HL-60 (cell line): ENCODE measurements around the gene PTPRD.

Experiments used
- CTCF ChIP-seq: IDR thresholded peaks from one replicate; pipeline ENCODE4 v1.5.1; 2011; ENCODE audit warnings: low read length, control low read depth, inconsistent platforms; ENCODE audit not compliant: insufficient read depth
- POLR2AphosphoS5 ChIP-seq: IDR thresholded peaks from 2 replicates; pipeline ENCODE4 v1.6.1; 2012; ENCODE audit warnings: low read depth

GRCh38 chr9:9341203-9341602 is 1271.6 kb downstream of the PTPRD start:
- TF ChIP-seq CTCF = no peak
- no peak for TF ChIP-seq POLR2AphosphoS5
